T-helper 2 cell treated with Interferon-gamma antibody and Interleukin-4, amounts not matched to agents 100 ng/mL and 5 ng/mL, for 36 hours (primary cell): Measurements from ENCODE around the gene FLAD1. TPM values are rescaled to one million over a fixed set of nuclear protein-coding genes. Genes with fewer than 3 reads are reported as not detected.

Experiments used
- intact Hi-C: fragments of 100-400 bp; cut with micrococcal nuclease; formaldehyde crosslinking; loops from one replicate; pipeline ENCODE4 v1.15.1; 2023
- total RNA-seq: library from RNA; stranded (reverse); gene quantifications from 2 replicates; pipeline ENCODE4 v1.2.3, GENCODE V29; 2022

The FLAD1 gene
- 50.3 and 52.5 TPM in 2 replicates for total RNA-seq

GRCh38 chr1:154982897-154983648, at the start of gene FLAD1:
Gene FLAD1, plus strand, starts transcription at chr1:154983344. Its CDS starts 351 bp downstream, at chr1:154983695.
- intact Hi-C loops, result loop anchor here (1.0 to 2.0 kb wide), 5 partner anchors 9 to 47 kb away; partner anchors contain the start of genes CKS1B and PMVK

- intact Hi-C loops, result loop anchor here (10.0 kb wide), 2 partner anchors 60 to 180 kb away; partner anchors contain the start of gene KCNN3
Measured at GRCh38 chr1:154934358-154934948, 48.7 kb upstream of the FLAD1 start.

GRCh38 chr1:154935749-154936554, 47.2 kb upstream of the FLAD1 start:
- intact Hi-C loops, result loop anchor here (1.0 to 10.0 kb wide), 6 partner anchors 38 to 377 kb away; partner anchors contain the start of genes CKS1B, EFNA4, FLAD1 and KCNN3

GRCh38 chr1:154936555-154937084, 46.5 kb upstream of the FLAD1 start, which contains the start of gene PMVK:
Gene PMVK, minus strand, starts transcription at chr1:154936719. Its CDS starts 34 bp downstream, at chr1:154936685.
- intact Hi-C loops, result loop anchor here (1.0 to 10.0 kb wide), 9 partner anchors 19 to 377 kb away; partner anchors contain the start of genes ADAR, CKS1B, EFNA4 and FLAD1

- intact Hi-C loops, result loop anchor here (1.0 to 10.0 kb wide), 6 partner anchors 18 to 329 kb away; partner anchors contain the start of genes ADAR, EFNA4 and KCNN3
Measured at GRCh38 chr1:154937085-154937987, 45.8 kb upstream of the FLAD1 start.

GRCh38 chr1:154937988-154938386, 45.2 kb upstream of the FLAD1 start:
- intact Hi-C loops, result loop anchor here (1.0 to 10.0 kb wide), 6 partner anchors 17 to 330 kb away; partner anchors contain the start of genes ADAR, EFNA4 and KCNN3

GRCh38 chr1:154938604-154939399, 44.3 kb upstream of the FLAD1 start:
- intact Hi-C loops, result loop anchor here (5.0 to 10.0 kb wide), 3 partner anchors 64 to 184 kb away; partner anchors contain the start of genes EFNA4 and KCNN3

- intact Hi-C loops, result no loop called here
Measured at GRCh38 chr1:154940213-154940560, 43.0 kb upstream of the FLAD1 start.

GRCh38 chr1:154940651-154941194, 42.4 kb upstream of the FLAD1 start:
- intact Hi-C loops, result no loop called here

GRCh38 chr1:154941333-154942013, 41.7 kb upstream of the FLAD1 start:
- intact Hi-C loops, result no loop called here

GRCh38 chr1:154943649-154944400, 39.3 kb upstream of the FLAD1 start:
- intact Hi-C loops, result no loop called here

GRCh38 chr1:154944401-154945159, 38.6 kb upstream of the FLAD1 start:
- intact Hi-C loops, result no loop called here

- intact Hi-C loops, result no loop called here
Measured at GRCh38 chr1:154945160-154945961, 37.8 kb upstream of the FLAD1 start.

GRCh38 chr1:154945962-154946850, 36.9 kb upstream of the FLAD1 start:
- intact Hi-C loops, result no loop called here

GRCh38 chr1:154948079-154948478, 35.1 kb upstream of the FLAD1 start:
- intact Hi-C loops, result no loop called here
